Heart right ventricle (tissue), 16 donors: ENCODE results near the gene MAP3K21. TPM values are rescaled to one million over a fixed set of nuclear protein-coding genes. Genes with fewer than 3 reads are reported as not detected.

Source experiments
- ATAC-seq, 8 donors: fragments of 200-7000 bp; cut with Tn5 transposase; one replicate each; pipeline ENCODE4 v1.9.1; 2020; ENCODE audit warnings: mild to moderate bottlenecking in 8 of 8, moderate library complexity in 8 of 8, moderate number of reproducible peaks in 1 of 8
- DNase-seq, 2 donors: peaks; one replicate each; pipeline ENCODE4 v3.0.0-alpha.2; 2020
- H3K27ac ChIP-seq, 10 donors: fragments of 200-600 bp; sonication (generic) in 2 of 10; one replicate each; pipeline versions ENCODE4 v1.5.0 to v1.8.0; 2020 to 2022; ENCODE audit warnings: mild to moderate bottlenecking in 3 of 10
- H3K27me3 ChIP-seq, 7 donors: fragments of 200-600 bp; one replicate each; pipeline ENCODE4 v1.8.0; 2021 to 2022; ENCODE audit warnings: mild to moderate bottlenecking in 2 of 7
- H3K36me3 ChIP-seq, 9 donors: fragments of 200-600 bp; sonication (generic) in 1 of 9; one replicate each; pipeline versions ENCODE4 v1.5.0 to v1.8.0; 2020 to 2022; ENCODE audit warnings: mild to moderate bottlenecking in 2 of 9
- H3K4me1 ChIP-seq, 9 donors: fragments of 200-600 bp; sonication (generic) in 1 of 9; one replicate each; pipeline versions ENCODE4 v1.5.0 to v1.8.0; 2020 to 2022; ENCODE audit warnings: mild to moderate bottlenecking in 4 of 9
- H3K4me3 ChIP-seq, 10 donors: fragments of 200-600 bp; sonication (generic) in 2 of 10; one replicate each; pipeline versions ENCODE4 v1.5.0 to v1.8.0; 2020 to 2022; ENCODE audit warnings: mild to moderate bottlenecking in 7 of 10, moderate library complexity in 2 of 10
- H3K9me3 ChIP-seq, 11 donors: fragments of 200-600 bp in 10 of 11; sonication (generic) in 2 of 11; one replicate each; pipeline versions ENCODE4 v1.5.0 to v1.8.0; 2013 to 2022; ENCODE audit warnings: mild to moderate bottlenecking in 2 of 11, control low read depth in 1 of 11, moderate library complexity in 1 of 11
- CTCF ChIP-seq, 9 donors: fragments of 200-600 bp; sonication (generic) in 2 of 9; IDR thresholded peaks; one replicate each; pipeline versions ENCODE4 v1.5.0 to v1.8.0; 2021 to 2022; ENCODE audit warnings: antibody characterized with exemption in 9 of 9, mild to moderate bottlenecking in 5 of 9, moderate library complexity in 1 of 9
- WGBS, 2 donors: extraction: QIAGEN DNeasy Blood & Tissue Kit; methylation state at CpG; one replicate each; pipeline ENCODE4 v1.1.7; 2013; ENCODE audit warnings: inconsistent platforms in 1 of 2; 5-methylcytosine and 5-hydroxymethylcytosine counted together
- intact Hi-C, 10 donors: fragments of 100-400 bp; cut with DNase I; formaldehyde crosslinking; loops; one replicate each; pipeline versions ENCODE4 v1.11.1 to v1.14.2; 2022
- polyA plus RNA-seq, 2 donors: library from polyadenylated mRNA; stranded (reverse); fragments of 200-250 nt; gene quantifications; one replicate each; pipeline ENCODE4 v1.2.3, GENCODE V29; 2013
- total RNA-seq, 10 donors: library from RNA; stranded (reverse); fragmentation: NEBNext Ultra II Directional in 3 of 10; extraction: Animal tissue kit (Norgen Biotek cat#: 25700) in 3 of 10; gene quantifications; one replicate each; pipeline versions ENCODE4 v1.2.1 to v1.2.4, GENCODE V29; 2021 to 2023
- donor health status: Arrhythmogenic right ventricular cardiomyopathy.
- donor health status: ischemic (EF 13 %, LVEDD 7.1; RV severe dilation, severe dysfunction).
- donor health status: healthy with polysubstance abuse.
- donor health status: DM: no; HTN: yes; CAD: no.
- donor health status: DM: no; HTN: no; CAD: no.
- donor health status: ischemic (EF 25% LVEDD 6.9; RV normal size, moderate dysfunction).
- donor health status: ischemic (EF 25% LVEDD 5.7; RV mildly dilated, moderate dysfunction).
- donor health status: healthy.
- donor health status: DM: yes; HTN: yes; CAD: no.
- donor health status: Ischemic cardiomyopathy.
- donor health status: ischemic (EF 35%, LVEDD 5.7; RV mildly dilated, moderate dysfunction).
- donor health status: nonischemic (EF 11% LVEDD 7.7; RV severe dilation, severe dysfunction).
- donor health status: DM: yes; HTN: yes; CAD: no.
- donor health status: PGD.
- donor health status: ischemic (EF 29% LVEDD 5.4; RV normal size, mild dysfunction).
- donor health status: nonischemic (EF 23%, LVEDD 6.1; RV moderate dilation, normal function).

The MAP3K21 gene
- total and polyA plus RNA-seq, 12 donors: 0.07 to 0.47 (median 0.17) TPM

- no peak overlapping the region for H3K27ac ChIP-seq
- peaks cover 0 to 8% (median 0%) of the 10 kb centered on the region in 7 donors for H3K27me3 ChIP-seq
- DNase-seq (no peak), ATAC-seq (no peak)
- H3K4me1 ChIP-seq: no peaks in the 10 kb centered on the region
- WGBS, 2 donors: 70 to 84% methylated on average over 2 of the region's 2 CpGs
- TF ChIP-seq CTCF (IDR thresholded peaks at IDR 0.05): no peak
- H3K9me3 ChIP-seq: peaks cover 0 to 10% (median 5%) of the 10 kb centered on the region in 11 donors
- intact Hi-C loops: loop anchor here in 1 of 10 donors (10.0 kb wide), 1 partner anchor 832 kb away; no protein-coding TSS in a partner anchor
- no peaks in the 10 kb centered on the region for H3K36me3 ChIP-seq
- H3K4me3 ChIP-seq: no peak overlapping the region
Measured at GRCh38 chr1:233412812-233413211, 85.3 kb downstream of the MAP3K21 start.

- H3K36me3 ChIP-seq: no peaks in the 10 kb centered on the region
- ATAC-seq: no peak
- no peak overlapping the region for H3K4me3 ChIP-seq
- H3K27ac ChIP-seq: no peak overlapping the region
- no peaks in the 10 kb centered on the region for H3K4me1 ChIP-seq
- H3K27me3 ChIP-seq: peaks cover 0 to 8% (median 0%) of the 10 kb centered on the region in 7 donors
- DNase-seq: no peak
- peaks cover 0 to 14% (median 0%) of the 10 kb centered on the region in 11 donors for H3K9me3 ChIP-seq
- intact Hi-C loops: no loop called here
- TF ChIP-seq CTCF (IDR thresholded peaks at IDR 0.05): no peak
Measured at GRCh38 chr1:233421293-233421692, 93.8 kb downstream of the MAP3K21 start.

- Histone ChIP-seq H3K4me3 (no peak overlapping the region), H3K27ac (no peak overlapping the region), H3K36me3 (no peaks in the 10 kb centered on the region), H3K4me1 (no peaks in the 10 kb centered on the region), H3K9me3 (peaks cover 0 to 14% (median 0%) of the 10 kb centered on the region in 11 donors), H3K27me3 (peaks cover 0 to 19% (median 7%) of the 10 kb centered on the region in 7 donors)
- intact Hi-C loops: no loop called here
- ATAC-seq (no peak), DNase-seq (no peak)
- no peak for TF ChIP-seq CTCF (IDR thresholded peaks at IDR 0.05)
- 62 to 70% methylated on average over 2 of the region's 2 CpGs for WGBS, 2 donors
Measured at GRCh38 chr1:233424779-233425178, 97.3 kb downstream of the MAP3K21 start.

GRCh38 chr1:233427907-233428306, 100.4 kb downstream of the MAP3K21 start:
- peaks cover 0 to 19% (median 13%) of the 10 kb centered on the region in 7 donors for H3K27me3 ChIP-seq
- no peaks in the 10 kb centered on the region for H3K36me3 ChIP-seq
- 33% methylated on average over 1 of the region's 1 CpG for WGBS, 2 donors
- no peak overlapping the region for H3K27ac ChIP-seq
- H3K4me3 ChIP-seq: no peak overlapping the region
- no peaks in the 10 kb centered on the region for H3K4me1 ChIP-seq
- peaks cover 0 to 3% (median 0%) of the 10 kb centered on the region in 11 donors for H3K9me3 ChIP-seq
- DNase-seq (no peak), ATAC-seq (no peak)
- intact Hi-C loops: no loop called here
- no peak for TF ChIP-seq CTCF (IDR thresholded peaks at IDR 0.05)
